Measurements from ENCODE around the gene MYLK2. TPM values are rescaled to one million over a fixed set of nuclear protein-coding genes. Genes with fewer than 3 reads are reported as not detected.

The MYLK2 gene
- total and polyA plus RNA-seq, 10 of the 15 experiments (the other 5 are each of a cell fraction or from before 2014, with no cell fraction given), result 0.04 to 0.67 (median 0.18) TPM; not detected in 1

- TF ChIP-seq ATF2 (IDR thresholded peaks at IDR 0.05; ENCODE audit: low read length) (no peak), SREBF2 (IDR thresholded peaks at IDR 0.05; ENCODE audit: low read length) (no peak)
These were observed 8.0 kb upstream of the MYLK2 start (continued) for GRCh38 chr20:31811198-31811597.

- no TSS peak for BruUV-seq (replicated peaks)
- CTCF ChIA-PET, result interaction anchor here (2.2 kb wide), 1 partner anchor 11 kb away, joined by 7 read pairs; no protein-coding TSS in a partner anchor
- RAD21 ChIA-PET (ENCODE audit: unreplicated experiment), result no interaction called here
- TF ChIP-seq BCLAF1 (IDR thresholded peaks at IDR 0.05), result no peak
- TF ChIP-seq ESRRA (IDR thresholded peaks at IDR 0.05; ENCODE audit: low read length), result no peak
- no peak for TF ChIP-seq ETV6 (conservative IDR thresholded peaks at IDR 0.05 in 1 of 2, IDR thresholded peaks at IDR 0.05 in 1 of 2; ENCODE audit: borderline replicate concordance in 1 of 2, low read depth in 1 of 2)
- TF ChIP-seq DPF2 (IDR thresholded peaks at IDR 0.05), result no peak
- TF ChIP-seq MXI1 (IDR thresholded peaks at IDR 0.05; ENCODE audit: low read depth, low read length), result no peak
- no peak for TF ChIP-seq RELA (IDR thresholded peaks at IDR 0.05; ENCODE audit: borderline replicate concordance, partially characterized antibody)
- TF ChIP-seq RBBP5 (conservative IDR thresholded peaks at IDR 0.05), result no peak
- no peak for TF ChIP-seq MAX (IDR thresholded peaks at IDR 0.05; ENCODE audit: low read depth, low read length)
- TF ChIP-seq EZH2 (IDR thresholded peaks at IDR 0.05; ENCODE audit: borderline replicate concordance, control insufficient read depth, low read depth, low read length), result no peak
- TF ChIP-seq PBX3 (IDR thresholded peaks at IDR 0.05; ENCODE audit: insufficient replicate concordance, low read depth, low read length), result no peak
- no peak for TF ChIP-seq GATAD2B (conservative IDR thresholded peaks at IDR 0.05; ENCODE audit: low read depth)
These were observed 7.1 kb upstream of the MYLK2 start for GRCh38 chr20:31811796-31812728.

More at GRCh38 chr20:31811796-31812728, 7.1 kb upstream of the MYLK2 start:
- Histone ChIP-seq H3K4me3 (no peak overlapping the region), H3K9me3 (replicated peaks; ENCODE audit: control insufficient read depth, insufficient read depth, low read length) (no peaks in the 10 kb centered on the region), H3K36me3 (ENCODE audit: control insufficient read depth in 2 of 2, insufficient read depth in 2 of 2, low read length in 1 of 2) (no peaks in the 10 kb centered on the region; a peak in 1 of 4 replicates), H2AFZ (ENCODE audit: control insufficient read depth, low read depth, low read length) (no peak overlapping the region), H3K4me1 (ENCODE audit: control insufficient read depth, insufficient read depth, low read length) (no peaks in the 10 kb centered on the region; the same call in 1 of the 2 replicates), H3K79me2 (ENCODE audit: control insufficient read depth, insufficient read depth, low read length) (no peaks in the 10 kb centered on the region), H3K4me2 (ENCODE audit: control insufficient read depth, insufficient read depth) (no peak overlapping the region), H3K27me3 (replicated peaks in 1 of 2; ENCODE audit: control insufficient read depth in 2 of 2, insufficient read depth in 2 of 2, low read length in 1 of 2) (no peaks in the 10 kb centered on the region), H4K20me1 (ENCODE audit: control insufficient read depth, insufficient read depth) (no peaks in the 10 kb centered on the region), H3K27ac (ENCODE audit: control insufficient read depth, insufficient read depth) (no peak overlapping the region), H3K9ac (ENCODE audit: control insufficient read depth, insufficient read depth, low read length) (no peak overlapping the region)
- WGBS (ENCODE audit: insufficient coverage, insufficient replicate concordance, low lambda C conversion rate, missing lambda C conversion rate), result 75% methylated on average over 15 of the region's 15 CpGs
- DNase-seq (ENCODE audit: low read depth, low spot score) (no peak), FAIRE-seq (no peak), ATAC-seq (no peak)
- POLR2A ChIA-PET, result no interaction called here
- SMC1A ChIA-PET (ENCODE audit: uncharacterized antibody, unreplicated experiment), result interaction anchor here (1.4 kb wide), 1 partner anchor 11 kb away, joined by 4 read pairs; no protein-coding TSS in a partner anchor
- in situ Hi-C loops (cut with MboI), result no loop called here
- intact Hi-C loops (cut with micrococcal nuclease; ENCODE audit: unreplicated experiment), result no loop called here

Data from GM12878 (cell line).